NT2/D1 (cell line): ENCODE results near the gene PTRH1.

Experiments
- DNase-seq: peaks from one replicate; pipeline ENCODE4 v3.0.0-alpha.2; 2011; ENCODE audit warnings: low read depth, low spot score
- H3K27me3 ChIP-seq: 2 replicates; pipeline ENCODE4 v1.6.0; 2011; ENCODE audit warnings: mild to moderate bottlenecking; ENCODE audit not compliant: insufficient read length, insufficient read depth
- H3K36me3 ChIP-seq: 2 replicates; pipeline ENCODE4 v1.6.1; 2011; ENCODE audit warnings: mild to moderate bottlenecking, low read length, mixed read lengths; ENCODE audit not compliant: insufficient read depth, insufficient read length
- H3K4me1 ChIP-seq: 2 replicates; pipeline ENCODE4 v1.5.1; 2011; ENCODE audit not compliant: insufficient read depth, insufficient read length
- H3K4me3 ChIP-seq: 2 replicates; pipeline ENCODE4 v1.5.1; 2011; ENCODE audit warnings: low read depth; ENCODE audit not compliant: insufficient read length
- H3K9ac ChIP-seq: 2 replicates; pipeline ENCODE4 v1.6.0; 2011; ENCODE audit warnings: low read depth; ENCODE audit not compliant: insufficient read length
- H3K9me3 ChIP-seq: 2 replicates; pipeline ENCODE4 v1.5.1; 2011; ENCODE audit warnings: mild to moderate bottlenecking, low read length; ENCODE audit not compliant: insufficient read depth
- SUZ12 ChIP-seq: IDR thresholded peaks from 2 replicates; pipeline ENCODE4 v1.6.1; 2011; ENCODE audit not compliant: insufficient read length, insufficient read depth; ENCODE audit errors: extremely low read depth
- YY1 ChIP-seq: IDR thresholded peaks from 2 replicates; pipeline ENCODE4 v1.6.1; 2011; ENCODE audit not compliant: insufficient read length, insufficient read depth
- ZNF274 ChIP-seq: IDR thresholded peaks from 2 replicates; pipeline ENCODE4 v1.6.1; 2011; ENCODE audit warnings: mild to moderate bottlenecking, low read depth, low read length

The PTRH1 gene

DNA sequence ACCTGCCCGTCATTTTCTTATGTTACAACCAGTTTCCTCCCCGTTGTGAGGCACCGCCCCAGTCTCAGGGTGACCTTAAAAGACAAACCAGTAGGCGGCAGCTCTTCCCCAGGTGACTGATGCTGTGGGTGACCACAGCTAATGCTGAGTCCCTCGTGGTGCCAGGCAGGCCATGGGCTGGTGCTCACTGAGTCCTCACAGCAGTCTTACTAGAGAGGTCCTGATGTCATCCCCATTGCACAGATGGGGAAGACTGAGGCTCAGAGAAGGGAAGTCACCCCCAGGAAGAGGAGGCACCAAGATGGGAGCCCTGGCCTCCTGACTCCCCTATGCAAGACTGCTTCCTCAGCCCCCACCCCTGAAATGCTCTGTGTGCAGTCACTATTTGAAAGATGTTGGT lies 7.7 kb downstream of the PTRH1 start:
- H3K9ac ChIP-seq = no peak overlapping the region
- H3K27me3 ChIP-seq = no peaks in the 10 kb centered on the region
- peaks cover 12% of the 10 kb centered on the region for H3K4me1 ChIP-seq
- no peak overlapping the region for H3K4me3 ChIP-seq
- peaks cover 5% of the 10 kb centered on the region; the same call in 1 of the 2 replicates for H3K9me3 ChIP-seq
- no peaks in the 10 kb centered on the region for H3K36me3 ChIP-seq
- no peak for DNase-seq
- no peak for TF ChIP-seq ZNF274
- no peak for TF ChIP-seq SUZ12
- TF ChIP-seq YY1 = no peak

DNA sequence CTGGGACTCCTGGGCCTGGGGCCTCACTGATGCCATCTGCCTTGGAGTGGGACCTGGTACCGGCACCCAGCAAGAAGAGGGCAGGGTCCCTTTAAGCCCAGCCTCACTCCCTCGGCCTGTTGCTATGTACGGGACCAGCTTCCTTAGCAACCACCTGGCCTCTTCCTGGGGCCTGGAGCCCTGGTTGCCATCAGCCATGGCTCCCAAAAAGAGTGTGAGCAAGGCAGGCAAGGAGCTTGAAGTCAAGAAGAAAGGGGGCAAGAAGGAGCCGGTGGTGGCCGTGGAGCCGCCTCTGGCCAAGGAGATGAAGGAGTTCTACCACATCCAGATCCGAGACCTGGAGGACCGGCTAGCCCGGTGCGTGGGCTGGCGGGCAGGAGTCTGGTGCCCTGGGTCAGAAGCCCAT lies 8.6 kb downstream of the PTRH1 start, which contains the start of gene CFAP157:
Gene CFAP157 (plus strand): TSS at position 153 of the 406 bp plus-strand sequence. CDS start 44 bp downstream, at position 197.
- Histone ChIP-seq H3K9me3 (peaks cover 5% of the 10 kb centered on the region; the same call in 1 of the 2 replicates), H3K4me3 (no peak within 1 kb of the TSS), H3K36me3 (no peaks in the 10 kb centered on the region), H3K27me3 (no peaks in the 10 kb centered on the region), H3K9ac (peak within 1 kb of the TSS; percentile 6), H3K4me1 (peaks cover 10% of the 10 kb centered on the region)
- no peak for TF ChIP-seq YY1
- no peak for DNase-seq

DNA sequence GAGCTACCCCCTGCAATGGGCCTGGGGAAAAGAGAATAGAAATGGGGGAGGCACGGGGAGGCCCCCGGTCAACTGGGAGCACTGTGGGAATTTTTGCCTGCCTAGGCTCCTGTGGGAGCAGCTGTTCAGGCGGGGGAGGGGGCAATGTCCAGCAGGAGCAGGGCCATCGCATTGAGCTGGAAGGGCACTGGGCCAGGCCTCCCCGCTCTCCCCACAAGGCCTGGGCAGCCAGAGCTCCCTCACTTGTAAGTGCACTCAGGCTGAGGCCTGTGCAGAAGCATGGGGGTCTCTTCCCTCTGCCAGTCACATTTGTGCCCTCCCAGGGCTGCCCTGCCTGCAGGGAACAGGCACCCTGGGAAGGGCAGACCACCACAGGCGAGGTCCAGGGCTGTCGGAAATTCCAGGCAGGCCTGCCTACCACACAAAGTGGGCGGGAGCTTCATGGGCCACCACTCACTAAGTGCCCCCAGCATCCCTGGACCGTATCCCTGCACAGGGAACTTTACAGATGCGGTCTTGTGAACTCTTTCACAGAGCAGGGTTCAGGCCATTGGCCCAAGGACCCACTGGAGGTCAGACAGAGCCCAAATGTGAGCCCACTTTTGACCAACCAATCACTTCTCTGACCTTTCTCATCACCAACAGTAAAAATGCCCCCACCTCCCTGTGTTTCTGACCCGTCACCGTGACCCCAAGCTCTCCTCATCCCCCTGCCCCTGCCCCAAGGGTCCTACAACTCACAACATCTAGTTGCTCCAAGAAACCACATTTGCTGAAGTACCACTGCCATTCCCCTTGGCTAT lies 9.7 kb downstream of the PTRH1 start:
- H3K9me3 ChIP-seq = peaks cover 5% of the 10 kb centered on the region; the same call in 1 of the 2 replicates
- no peaks in the 10 kb centered on the region for H3K36me3 ChIP-seq
- H3K27me3 ChIP-seq = no peaks in the 10 kb centered on the region
- peak overlapping the region; percentile 44 for H3K9ac ChIP-seq
- H3K4me1 ChIP-seq = peaks cover 10% of the 10 kb centered on the region
- no peak for DNase-seq
- no peak for TF ChIP-seq SUZ12
- no peak for TF ChIP-seq ZNF274
- no peak for TF ChIP-seq YY1
- H3K4me3 ChIP-seq = no peak overlapping the region

DNA sequence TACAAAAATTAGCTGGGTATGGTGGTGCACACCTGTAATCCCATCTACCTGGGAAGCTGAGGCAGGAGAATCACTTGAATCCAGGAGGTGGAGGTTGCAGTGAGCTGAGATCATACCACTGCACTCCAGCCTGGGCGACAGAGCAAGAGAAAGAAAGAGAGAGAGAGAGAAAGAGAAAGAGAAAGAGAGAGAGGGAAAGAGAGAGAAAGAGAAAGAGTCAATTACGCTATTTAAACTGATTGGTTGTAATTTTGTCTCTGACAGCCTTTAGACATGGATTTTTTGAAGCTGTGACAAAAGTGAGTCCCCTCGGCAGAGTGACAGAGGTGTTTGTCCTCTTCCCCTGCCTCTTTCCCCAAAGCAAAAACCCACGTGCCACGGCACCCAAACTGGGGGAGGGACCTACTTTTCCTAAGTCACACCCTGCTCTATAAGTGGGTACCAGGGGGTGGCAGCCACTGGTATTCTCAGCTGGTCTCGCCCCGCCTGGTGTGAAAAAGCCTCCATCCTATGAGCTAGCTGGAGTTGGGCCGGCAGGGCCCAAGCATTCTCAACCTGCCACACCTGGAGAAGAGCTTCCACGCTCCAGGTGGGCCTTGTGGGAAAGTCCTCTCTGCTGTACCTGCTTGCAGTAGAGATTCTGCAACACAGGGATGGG lies 12.0 kb downstream of the PTRH1 start:
- Histone ChIP-seq H3K9me3 (peaks cover under 1% of the 10 kb centered on the region; the same call in 1 of the 2 replicates), H3K27me3 (no peaks in the 10 kb centered on the region), H3K4me3 (no peak overlapping the region), H3K36me3 (no peaks in the 10 kb centered on the region), H3K9ac (no peak overlapping the region), H3K4me1 (peaks cover 10% of the 10 kb centered on the region)
- DNase-seq = no peak
- TF ChIP-seq ZNF274 (no peak), SUZ12 (no peak), YY1 (no peak)

DNA sequence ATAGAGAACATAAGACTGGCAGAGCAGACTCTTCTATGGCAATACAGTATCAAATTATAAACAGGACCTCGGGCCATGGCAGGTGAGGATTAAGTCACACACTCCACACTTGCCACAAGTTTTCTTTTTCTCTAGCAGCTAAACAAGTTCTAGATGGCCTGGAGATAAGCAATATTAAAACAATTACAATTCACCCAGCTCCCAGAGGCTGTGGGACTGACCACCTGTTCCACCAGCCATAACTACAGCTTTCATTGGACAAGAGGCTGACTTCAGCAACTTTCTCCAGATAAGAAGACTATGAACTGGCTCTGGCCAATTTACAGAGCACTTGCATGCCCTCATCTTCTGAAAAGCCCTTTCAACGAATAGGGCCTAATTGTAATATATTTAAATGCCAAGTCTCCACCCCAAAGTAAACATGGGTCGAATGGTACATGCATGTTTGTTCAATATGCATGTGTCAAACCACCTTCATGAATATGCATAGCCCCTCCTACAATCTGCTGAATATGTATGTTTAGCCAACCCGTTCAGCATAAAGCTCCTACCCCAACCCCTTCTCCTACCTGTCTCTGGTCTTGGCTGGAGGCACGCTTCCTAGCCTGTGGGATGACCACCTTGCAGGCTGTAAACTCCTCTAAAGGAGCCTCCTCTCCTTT lies 14.7 kb downstream of the PTRH1 start:
- Histone ChIP-seq H3K27me3 (no peaks in the 10 kb centered on the region), H3K9me3 (no peaks in the 10 kb centered on the region), H3K4me3 (no peak overlapping the region), H3K4me1 (peaks cover 7% of the 10 kb centered on the region), H3K9ac (no peak overlapping the region), H3K36me3 (no peaks in the 10 kb centered on the region)
- TF ChIP-seq YY1 = no peak
- TF ChIP-seq ZNF274 = no peak
- TF ChIP-seq SUZ12 = no peak
- DNase-seq = no peak

DNA sequence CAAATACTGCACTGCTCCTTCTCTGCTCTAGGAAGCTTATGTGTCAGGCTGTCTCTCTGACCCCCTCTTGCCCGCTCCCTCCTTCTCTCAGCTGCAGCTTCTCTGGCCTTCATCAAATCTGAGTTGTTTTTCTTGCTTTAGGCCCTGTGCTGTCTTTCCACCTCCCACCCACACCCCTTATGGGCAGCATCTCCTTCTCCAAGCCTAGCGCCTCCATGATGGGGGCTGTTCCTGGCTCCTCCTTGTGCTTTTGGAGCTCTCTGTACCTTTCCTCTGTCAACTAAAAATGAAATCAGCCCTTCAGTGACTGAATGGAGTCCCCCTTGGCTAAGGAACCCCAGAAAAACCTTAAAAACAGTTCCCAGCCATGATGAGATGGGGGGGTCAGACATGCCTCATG lies 15.3 kb downstream of the PTRH1 start:
- H3K4me3 ChIP-seq = no peak overlapping the region
- no peaks in the 10 kb centered on the region for H3K27me3 ChIP-seq
- TF ChIP-seq ZNF274 = no peak
- TF ChIP-seq SUZ12 = no peak
- no peak for TF ChIP-seq YY1
- H3K9ac ChIP-seq = no peak overlapping the region
- DNase-seq = no peak
- H3K4me1 ChIP-seq = peaks cover 2% of the 10 kb centered on the region
- H3K9me3 ChIP-seq = no peaks in the 10 kb centered on the region
- H3K36me3 ChIP-seq = no peaks in the 10 kb centered on the region
